Measurements from ENCODE around the gene DRG2. TPM values are rescaled to one million over a fixed set of nuclear protein-coding genes. Genes with fewer than 3 reads are reported as not detected.

Gene DRG2
- total and polyA plus RNA-seq, 2 of the 13 experiments (the other 11 are each of a cell fraction or from before 2014, with no cell fraction given): 20.1 to 26.6 TPM

DNA sequence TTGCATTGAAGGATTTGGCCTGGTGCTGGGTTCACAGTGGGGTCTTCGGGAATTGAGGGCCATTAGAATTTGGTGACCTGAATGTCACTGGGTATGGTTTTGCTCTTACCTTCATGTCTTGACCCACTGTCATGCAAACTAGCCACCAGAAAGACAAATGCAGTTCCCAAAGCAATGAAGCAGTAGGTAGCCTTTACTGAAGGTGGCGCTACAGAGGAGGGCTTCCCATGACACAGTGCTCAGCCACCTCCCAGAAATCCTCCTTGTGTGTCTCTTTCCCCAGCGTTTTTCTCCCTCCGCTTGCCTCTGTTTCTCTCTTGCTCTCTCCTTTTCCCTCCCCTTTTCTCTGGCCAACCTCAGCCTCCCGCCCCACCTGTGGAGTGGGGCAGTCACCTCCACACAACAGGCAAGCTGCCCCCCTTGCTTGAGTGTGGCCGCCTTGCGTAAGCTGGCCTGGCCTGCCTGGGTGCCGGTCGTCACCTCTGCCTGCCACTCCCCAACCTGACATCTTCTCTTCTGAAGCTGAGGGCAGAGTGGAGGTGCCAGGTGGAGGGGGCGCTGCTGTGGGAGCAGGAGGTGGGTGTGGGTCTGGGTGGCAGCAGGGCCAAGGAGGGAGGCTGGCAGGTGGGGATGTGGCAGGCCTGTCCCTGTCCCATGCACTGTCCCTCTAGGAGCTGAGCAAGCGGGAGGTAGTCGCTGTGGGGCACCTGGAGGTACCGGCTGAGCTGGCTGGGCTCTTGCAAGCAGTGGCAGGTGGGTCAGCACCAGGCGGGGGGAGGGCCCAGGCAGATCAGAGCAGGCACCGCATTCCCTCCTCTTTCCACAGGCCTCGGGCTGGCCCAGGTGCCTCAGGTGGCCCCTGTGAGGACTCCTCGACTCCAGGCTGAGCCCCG, 55.5 kb downstream of the DRG2 start (continued):
- TF ChIP-seq TCF7L2 (IDR thresholded peaks at IDR 0.05; ENCODE audit: low read depth, low read length) (no peak), HNRNPK (IDR thresholded peaks at IDR 0.05; ENCODE audit: low read depth, low read length, poor library complexity, severe bottlenecking) (no peak), ZNF430 (CRISPR knock-in tag; IDR thresholded peaks at IDR 0.05) (no peak), ZSCAN21 (CRISPR knock-in tag; IDR thresholded peaks at IDR 0.05; ENCODE audit: borderline replicate concordance) (no peak), HOXA3 (CRISPR knock-in tag; IDR thresholded peaks at IDR 0.05) (no peak), PTBP1 (IDR thresholded peaks at IDR 0.05; ENCODE audit: low read depth, low read length, poor library complexity, severe bottlenecking) (no peak), DPF2 (CRISPR knock-in tag; IDR thresholded peaks at IDR 0.05; ENCODE audit: borderline replicate concordance, low read depth) (no peak), ZNF17 (CRISPR knock-in tag; IDR thresholded peaks at IDR 0.05) (no peak), ZNF792 (CRISPR knock-in tag; IDR thresholded peaks at IDR 0.05) (no peak), ZNF460 (CRISPR knock-in tag; IDR thresholded peaks at IDR 0.05; ENCODE audit: borderline replicate concordance) (no peak), MAFG (CRISPR knock-in tag; IDR thresholded peaks at IDR 0.05) (0 out of 2 replicates have a peak, but pooled peaks have one; percentile 18)
- TF ChIP-seq, protein P1, sequence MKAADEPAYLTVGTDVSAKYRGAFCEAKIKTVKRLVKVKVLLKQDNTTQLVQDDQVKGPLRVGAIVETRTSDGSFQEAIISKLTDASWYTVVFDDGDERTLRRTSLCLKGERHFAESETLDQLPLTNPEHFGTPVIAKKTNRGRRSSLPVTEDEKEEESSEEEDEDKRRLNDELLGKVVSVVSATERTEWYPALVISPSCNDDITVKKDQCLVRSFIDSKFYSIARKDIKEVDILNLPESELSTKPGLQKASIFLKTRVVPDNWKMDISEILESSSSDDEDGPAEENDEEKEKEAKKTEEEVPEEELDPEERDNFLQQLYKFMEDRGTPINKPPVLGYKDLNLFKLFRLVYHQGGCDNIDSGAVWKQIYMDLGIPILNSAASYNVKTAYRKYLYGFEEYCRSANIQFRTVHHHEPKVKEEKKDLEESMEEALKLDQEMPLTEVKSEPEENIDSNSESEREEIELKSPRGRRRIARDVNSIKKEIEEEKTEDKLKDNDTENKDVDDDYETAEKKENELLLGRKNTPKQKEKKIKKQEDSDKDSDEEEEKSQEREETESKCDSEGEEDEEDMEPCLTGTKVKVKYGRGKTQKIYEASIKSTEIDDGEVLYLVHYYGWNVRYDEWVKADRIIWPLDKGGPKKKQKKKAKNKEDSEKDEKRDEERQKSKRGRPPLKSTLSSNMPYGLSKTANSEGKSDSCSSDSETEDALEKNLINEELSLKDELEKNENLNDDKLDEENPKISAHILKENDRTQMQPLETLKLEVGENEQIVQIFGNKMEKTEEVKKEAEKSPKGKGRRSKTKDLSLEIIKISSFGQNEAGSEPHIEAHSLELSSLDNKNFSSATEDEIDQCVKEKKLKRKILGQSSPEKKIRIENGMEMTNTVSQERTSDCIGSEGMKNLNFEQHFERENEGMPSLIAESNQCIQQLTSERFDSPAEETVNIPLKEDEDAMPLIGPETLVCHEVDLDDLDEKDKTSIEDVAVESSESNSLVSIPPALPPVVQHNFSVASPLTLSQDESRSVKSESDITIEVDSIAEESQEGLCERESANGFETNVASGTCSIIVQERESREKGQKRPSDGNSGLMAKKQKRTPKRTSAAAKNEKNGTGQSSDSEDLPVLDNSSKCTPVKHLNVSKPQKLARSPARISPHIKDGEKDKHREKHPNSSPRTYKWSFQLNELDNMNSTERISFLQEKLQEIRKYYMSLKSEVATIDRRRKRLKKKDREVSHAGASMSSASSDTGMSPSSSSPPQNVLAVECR (CRISPR knock-in tag; IDR thresholded peaks at IDR 0.05; ENCODE audit: borderline replicate concordance): peak; percentile 30; the same call in 1 of the 2 replicates
- TF ChIP-seq, protein P2, sequence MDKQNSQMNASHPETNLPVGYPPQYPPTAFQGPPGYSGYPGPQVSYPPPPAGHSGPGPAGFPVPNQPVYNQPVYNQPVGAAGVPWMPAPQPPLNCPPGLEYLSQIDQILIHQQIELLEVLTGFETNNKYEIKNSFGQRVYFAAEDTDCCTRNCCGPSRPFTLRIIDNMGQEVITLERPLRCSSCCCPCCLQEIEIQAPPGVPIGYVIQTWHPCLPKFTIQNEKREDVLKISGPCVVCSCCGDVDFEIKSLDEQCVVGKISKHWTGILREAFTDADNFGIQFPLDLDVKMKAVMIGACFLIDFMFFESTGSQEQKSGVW (CRISPR knock-in tag; IDR thresholded peaks at IDR 0.05; ENCODE audit: borderline replicate concordance): no peak
- TF ChIP-seq, protein P3, sequence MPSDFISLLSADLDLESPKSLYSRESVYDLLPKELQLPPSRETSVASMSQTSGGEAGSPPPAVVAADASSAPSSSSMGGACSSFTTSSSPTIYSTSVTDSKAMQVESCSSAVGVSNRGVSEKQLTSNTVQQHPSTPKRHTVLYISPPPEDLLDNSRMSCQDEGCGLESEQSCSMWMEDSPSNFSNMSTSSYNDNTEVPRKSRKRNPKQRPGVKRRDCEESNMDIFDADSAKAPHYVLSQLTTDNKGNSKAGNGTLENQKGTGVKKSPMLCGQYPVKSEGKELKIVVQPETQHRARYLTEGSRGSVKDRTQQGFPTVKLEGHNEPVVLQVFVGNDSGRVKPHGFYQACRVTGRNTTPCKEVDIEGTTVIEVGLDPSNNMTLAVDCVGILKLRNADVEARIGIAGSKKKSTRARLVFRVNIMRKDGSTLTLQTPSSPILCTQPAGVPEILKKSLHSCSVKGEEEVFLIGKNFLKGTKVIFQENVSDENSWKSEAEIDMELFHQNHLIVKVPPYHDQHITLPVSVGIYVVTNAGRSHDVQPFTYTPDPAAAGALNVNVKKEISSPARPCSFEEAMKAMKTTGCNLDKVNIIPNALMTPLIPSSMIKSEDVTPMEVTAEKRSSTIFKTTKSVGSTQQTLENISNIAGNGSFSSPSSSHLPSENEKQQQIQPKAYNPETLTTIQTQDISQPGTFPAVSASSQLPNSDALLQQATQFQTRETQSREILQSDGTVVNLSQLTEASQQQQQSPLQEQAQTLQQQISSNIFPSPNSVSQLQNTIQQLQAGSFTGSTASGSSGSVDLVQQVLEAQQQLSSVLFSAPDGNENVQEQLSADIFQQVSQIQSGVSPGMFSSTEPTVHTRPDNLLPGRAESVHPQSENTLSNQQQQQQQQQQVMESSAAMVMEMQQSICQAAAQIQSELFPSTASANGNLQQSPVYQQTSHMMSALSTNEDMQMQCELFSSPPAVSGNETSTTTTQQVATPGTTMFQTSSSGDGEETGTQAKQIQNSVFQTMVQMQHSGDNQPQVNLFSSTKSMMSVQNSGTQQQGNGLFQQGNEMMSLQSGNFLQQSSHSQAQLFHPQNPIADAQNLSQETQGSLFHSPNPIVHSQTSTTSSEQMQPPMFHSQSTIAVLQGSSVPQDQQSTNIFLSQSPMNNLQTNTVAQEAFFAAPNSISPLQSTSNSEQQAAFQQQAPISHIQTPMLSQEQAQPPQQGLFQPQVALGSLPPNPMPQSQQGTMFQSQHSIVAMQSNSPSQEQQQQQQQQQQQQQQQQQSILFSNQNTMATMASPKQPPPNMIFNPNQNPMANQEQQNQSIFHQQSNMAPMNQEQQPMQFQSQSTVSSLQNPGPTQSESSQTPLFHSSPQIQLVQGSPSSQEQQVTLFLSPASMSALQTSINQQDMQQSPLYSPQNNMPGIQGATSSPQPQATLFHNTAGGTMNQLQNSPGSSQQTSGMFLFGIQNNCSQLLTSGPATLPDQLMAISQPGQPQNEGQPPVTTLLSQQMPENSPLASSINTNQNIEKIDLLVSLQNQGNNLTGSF (CRISPR knock-in tag; IDR thresholded peaks at IDR 0.05): no peak
- TF ChIP-seq, protein P4, sequence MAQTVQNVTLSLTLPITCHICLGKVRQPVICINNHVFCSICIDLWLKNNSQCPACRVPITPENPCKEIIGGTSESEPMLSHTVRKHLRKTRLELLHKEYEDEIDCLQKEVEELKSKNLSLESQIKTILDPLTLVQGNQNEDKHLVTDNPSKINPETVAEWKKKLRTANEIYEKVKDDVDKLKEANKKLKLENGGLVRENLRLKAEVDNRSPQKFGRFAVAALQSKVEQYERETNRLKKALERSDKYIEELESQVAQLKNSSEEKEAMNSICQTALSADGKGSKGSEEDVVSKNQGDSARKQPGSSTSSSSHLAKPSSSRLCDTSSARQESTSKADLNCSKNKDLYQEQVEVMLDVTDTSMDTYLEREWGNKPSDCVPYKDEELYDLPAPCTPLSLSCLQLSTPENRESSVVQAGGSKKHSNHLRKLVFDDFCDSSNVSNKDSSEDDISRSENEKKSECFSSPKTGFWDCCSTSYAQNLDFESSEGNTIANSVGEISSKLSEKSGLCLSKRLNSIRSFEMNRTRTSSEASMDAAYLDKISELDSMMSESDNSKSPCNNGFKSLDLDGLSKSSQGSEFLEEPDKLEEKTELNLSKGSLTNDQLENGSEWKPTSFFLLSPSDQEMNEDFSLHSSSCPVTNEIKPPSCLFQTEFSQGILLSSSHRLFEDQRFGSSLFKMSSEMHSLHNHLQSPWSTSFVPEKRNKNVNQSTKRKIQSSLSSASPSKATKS (CRISPR knock-in tag; IDR thresholded peaks at IDR 0.05): no peak

Data from HepG2 (cell line).